GM19438 (cell line): Measurements from ENCODE around the gene ANKRD10.
A peak's percentile ranks its signal among the peaks of the same experiment; 100 is the strongest.
"Not testable (repeated sequence)": the region's sequence is repeated elsewhere in the genome, so short reads cannot be mapped to it uniquely, and the experiment has no call there.

Source experiments
- ATAC-seq: cut with Tn5 transposase; IDR thresholded peaks from one replicate; pipeline ENCODE4 v1.9.1; 2021; ENCODE audit warnings: low read depth; ENCODE audit not compliant: unreplicated experiment

Gene ANKRD10

GRCh38 chr13:110915057-110915873 lies at the start of gene ANKRD10:
TSS of gene ANKRD10 (minus strand) at chr13:110915069. CDS start at chr13:110914934, 135 bp downstream.
- peak; percentile 69 for ATAC-seq

GRCh38 chr13:110964229-110965037 lies 49.6 kb upstream of the ANKRD10 start:
- no peak for ATAC-seq

- ATAC-seq = no peak
Observed at GRCh38 chr13:110963554-110963970, 48.7 kb upstream of the ANKRD10 start.

GRCh38 chr13:110961959-110962358 lies 47.1 kb upstream of the ANKRD10 start:
- no peak for ATAC-seq

- no peak for ATAC-seq
Observed at GRCh38 chr13:110960204-110960603, 45.3 kb upstream of the ANKRD10 start.

GRCh38 chr13:110957931-110958330 lies 43.1 kb upstream of the ANKRD10 start:
- ATAC-seq = no peak

- no peak for ATAC-seq
Observed at GRCh38 chr13:110957181-110957884, 42.5 kb upstream of the ANKRD10 start.

- not testable (repeated sequence) for ATAC-seq
Observed at GRCh38 chr13:110956216-110956615, 41.3 kb upstream of the ANKRD10 start.

- ATAC-seq = not testable (repeated sequence)
Observed at GRCh38 chr13:110955608-110956007, 40.7 kb upstream of the ANKRD10 start.

GRCh38 chr13:110955072-110955503 lies 40.2 kb upstream of the ANKRD10 start:
- ATAC-seq = not testable (repeated sequence)

- ATAC-seq = not testable (repeated sequence)
Observed at GRCh38 chr13:110954533-110954920, 39.7 kb upstream of the ANKRD10 start.

- ATAC-seq = no peak
Observed at GRCh38 chr13:110953833-110954532, 39.1 kb upstream of the ANKRD10 start.

GRCh38 chr13:110953416-110953815 lies 38.5 kb upstream of the ANKRD10 start:
- no peak for ATAC-seq

GRCh38 chr13:110952135-110952534 lies 37.3 kb upstream of the ANKRD10 start:
- not testable (repeated sequence) for ATAC-seq

- ATAC-seq = no peak
Observed at GRCh38 chr13:110950819-110951570, 36.1 kb upstream of the ANKRD10 start.

GRCh38 chr13:110950356-110950755 lies 35.5 kb upstream of the ANKRD10 start:
- no peak for ATAC-seq

GRCh38 chr13:110949628-110950027 lies 34.8 kb upstream of the ANKRD10 start:
- no peak for ATAC-seq

- ATAC-seq = no peak
Observed at GRCh38 chr13:110949116-110949515, 34.2 kb upstream of the ANKRD10 start.

GRCh38 chr13:110947338-110947737 lies 32.5 kb upstream of the ANKRD10 start:
- ATAC-seq = not testable (repeated sequence)
